ENCODE data around the gene SORT1. TPM values are rescaled to one million over a fixed set of nuclear protein-coding genes. Genes with fewer than 3 reads are reported as not detected.

The SORT1 gene
- total RNA-seq, 6 experiments from 2014 or later: 3.2 to 30.3 (median 13.7) TPM

DNA sequence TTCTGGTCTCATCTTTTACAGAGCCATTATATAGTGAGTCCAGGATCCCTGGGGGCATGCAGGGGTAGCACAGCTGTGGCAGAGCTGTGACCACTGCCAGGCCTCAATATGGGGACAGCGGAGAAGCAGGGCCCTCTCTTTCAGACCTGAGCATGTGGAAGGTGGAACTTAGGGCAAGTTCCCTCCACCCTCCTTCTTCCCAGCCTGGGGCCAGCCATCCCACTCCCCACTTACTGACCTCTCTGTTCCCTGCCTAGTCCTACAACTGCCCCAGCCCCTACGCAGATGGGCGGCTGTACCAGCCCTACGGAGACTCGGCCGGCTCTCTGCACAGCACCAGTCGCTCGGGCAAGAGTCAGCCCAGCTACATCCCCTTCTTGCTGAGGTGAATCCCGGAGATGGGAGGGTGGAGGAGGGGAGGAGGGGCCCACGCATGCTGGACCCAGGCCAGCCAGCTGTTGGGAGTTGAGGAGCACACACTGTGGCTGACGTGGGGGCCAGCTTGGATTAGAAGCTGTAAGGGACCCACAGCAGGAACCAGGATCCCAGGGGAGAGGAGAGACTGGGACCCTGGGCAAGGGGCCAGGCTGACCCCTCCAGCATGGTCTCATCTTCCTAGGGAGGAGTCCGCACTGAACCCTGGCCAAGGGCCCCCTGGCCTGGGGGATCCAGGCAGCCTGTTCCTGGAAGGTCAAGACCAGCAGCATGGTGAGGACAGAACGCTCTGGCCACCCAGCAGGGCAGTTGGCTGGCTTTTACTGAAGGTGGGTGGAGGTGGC is 125.5 kb downstream of the SORT1 start:
- DNase-seq (peak in 1 of 3 donors; percentile 55), ATAC-seq (no peak)
- Histone ChIP-seq H3K27ac (no peak overlapping the region), H3K4me3 (no peak overlapping the region), H3K9me3 (no peaks in the 10 kb centered on the region), H3K4me1 (peaks cover 0 to 29% (median 8%) of the 10 kb centered on the region in 4 donors), H3K36me3 (no peaks in the 10 kb centered on the region), H3K27me3 (no peaks in the 10 kb centered on the region)
- 93% methylated on average over 3 of the region's 13 CpGs for WGBS (ENCODE audit: insufficient coverage, low coverage, low lambda C conversion rate, missing lambda C conversion rate)
- intact Hi-C loops (cut with DNase I): no loop called here
- TF ChIP-seq, protein P1, sequence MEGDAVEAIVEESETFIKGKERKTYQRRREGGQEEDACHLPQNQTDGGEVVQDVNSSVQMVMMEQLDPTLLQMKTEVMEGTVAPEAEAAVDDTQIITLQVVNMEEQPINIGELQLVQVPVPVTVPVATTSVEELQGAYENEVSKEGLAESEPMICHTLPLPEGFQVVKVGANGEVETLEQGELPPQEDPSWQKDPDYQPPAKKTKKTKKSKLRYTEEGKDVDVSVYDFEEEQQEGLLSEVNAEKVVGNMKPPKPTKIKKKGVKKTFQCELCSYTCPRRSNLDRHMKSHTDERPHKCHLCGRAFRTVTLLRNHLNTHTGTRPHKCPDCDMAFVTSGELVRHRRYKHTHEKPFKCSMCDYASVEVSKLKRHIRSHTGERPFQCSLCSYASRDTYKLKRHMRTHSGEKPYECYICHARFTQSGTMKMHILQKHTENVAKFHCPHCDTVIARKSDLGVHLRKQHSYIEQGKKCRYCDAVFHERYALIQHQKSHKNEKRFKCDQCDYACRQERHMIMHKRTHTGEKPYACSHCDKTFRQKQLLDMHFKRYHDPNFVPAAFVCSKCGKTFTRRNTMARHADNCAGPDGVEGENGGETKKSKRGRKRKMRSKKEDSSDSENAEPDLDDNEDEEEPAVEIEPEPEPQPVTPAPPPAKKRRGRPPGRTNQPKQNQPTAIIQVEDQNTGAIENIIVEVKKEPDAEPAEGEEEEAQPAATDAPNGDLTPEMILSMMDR (IDR thresholded peaks at IDR 0.05): no peak
- no peak for TF ChIP-seq POLR2A (IDR thresholded peaks at IDR 0.05)

DNA sequence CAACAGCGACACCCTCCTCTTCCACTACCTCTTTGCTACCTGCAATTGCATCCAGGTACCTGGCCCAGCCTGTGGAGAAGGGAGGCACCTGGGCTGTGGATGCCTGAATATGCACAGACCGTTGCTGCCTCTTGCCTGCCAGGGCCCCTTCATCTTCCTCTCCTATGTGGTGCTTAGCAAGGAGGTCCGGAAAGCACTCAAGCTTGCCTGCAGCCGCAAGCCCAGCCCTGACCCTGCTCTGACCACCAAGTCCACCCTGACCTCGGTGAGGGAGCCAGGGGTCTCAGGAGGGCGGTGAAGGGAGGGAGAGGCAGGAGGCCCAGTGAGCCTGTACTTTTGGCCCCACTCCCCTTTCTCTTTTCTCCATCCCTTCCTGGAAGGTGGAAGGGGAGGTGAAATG is 126.3 kb downstream of the SORT1 start:
- TF ChIP-seq POLR2A (IDR thresholded peaks at IDR 0.05): no peak
- TF ChIP-seq, protein P1 (IDR thresholded peaks at IDR 0.05): no peak
- WGBS (ENCODE audit: insufficient coverage, low coverage, low lambda C conversion rate, missing lambda C conversion rate): 80% methylated on average over 1 of the region's 6 CpGs
- intact Hi-C loops (cut with DNase I): no loop called here
- no peaks in the 10 kb centered on the region for H3K27me3 ChIP-seq
- ATAC-seq: no peak
- peak in 1 of 3 donors; percentile 33 for DNase-seq
- H3K27ac ChIP-seq: no peak overlapping the region
- H3K9me3 ChIP-seq: no peaks in the 10 kb centered on the region
- H3K4me3 ChIP-seq: no peak overlapping the region
- H3K36me3 ChIP-seq: no peaks in the 10 kb centered on the region
- H3K4me1 ChIP-seq: peaks cover 0 to 21% (median 5%) of the 10 kb centered on the region in 4 donors

DNA sequence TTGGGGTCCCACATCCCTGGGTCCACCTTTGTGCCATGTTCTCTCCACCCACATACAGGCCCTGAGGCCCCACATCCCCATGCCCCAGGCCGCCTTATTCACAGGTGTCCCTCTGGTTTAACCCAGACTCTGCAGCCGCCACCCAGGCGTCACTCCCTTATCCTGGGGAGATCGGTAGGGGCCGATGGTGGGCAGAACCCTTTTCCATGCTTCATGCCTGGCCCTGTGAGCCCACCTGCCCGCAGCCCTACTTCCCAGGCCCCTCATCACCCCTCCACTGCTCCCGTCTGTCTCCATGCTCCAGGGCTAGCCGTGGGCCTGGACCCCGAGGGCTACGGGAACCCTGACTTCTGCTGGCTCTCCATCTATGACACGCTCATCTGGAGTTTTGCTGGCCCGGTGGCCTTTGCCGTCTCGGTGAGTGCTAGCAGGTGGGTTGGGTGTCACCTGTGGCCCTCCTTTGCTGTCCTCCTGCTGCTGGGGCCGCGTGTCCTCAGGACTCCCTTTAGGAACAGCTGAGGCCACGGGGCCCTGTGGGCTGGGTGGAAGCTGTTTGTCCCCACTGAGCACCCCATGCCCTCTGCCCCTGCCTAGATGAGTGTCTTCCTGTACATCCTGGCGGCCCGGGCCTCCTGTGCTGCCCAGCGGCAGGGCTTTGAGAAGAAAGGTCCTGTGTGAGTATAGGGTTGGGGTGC is 126.9 kb downstream of the SORT1 start:
- Histone ChIP-seq H3K9me3 (no peaks in the 10 kb centered on the region), H3K27me3 (no peaks in the 10 kb centered on the region), H3K27ac (no peak overlapping the region), H3K36me3 (no peaks in the 10 kb centered on the region), H3K4me1 (peaks cover 0 to 14% (median 5%) of the 10 kb centered on the region in 4 donors), H3K4me3 (no peak overlapping the region)
- intact Hi-C loops (cut with DNase I): no loop called here
- WGBS (ENCODE audit: insufficient coverage, low coverage, low lambda C conversion rate, missing lambda C conversion rate): 91% methylated on average over 4 of the region's 20 CpGs
- DNase-seq: no peak
- ATAC-seq: no peak
- TF ChIP-seq, protein P1 (IDR thresholded peaks at IDR 0.05): no peak
- no peak for TF ChIP-seq POLR2A (IDR thresholded peaks at IDR 0.05)

DNA sequence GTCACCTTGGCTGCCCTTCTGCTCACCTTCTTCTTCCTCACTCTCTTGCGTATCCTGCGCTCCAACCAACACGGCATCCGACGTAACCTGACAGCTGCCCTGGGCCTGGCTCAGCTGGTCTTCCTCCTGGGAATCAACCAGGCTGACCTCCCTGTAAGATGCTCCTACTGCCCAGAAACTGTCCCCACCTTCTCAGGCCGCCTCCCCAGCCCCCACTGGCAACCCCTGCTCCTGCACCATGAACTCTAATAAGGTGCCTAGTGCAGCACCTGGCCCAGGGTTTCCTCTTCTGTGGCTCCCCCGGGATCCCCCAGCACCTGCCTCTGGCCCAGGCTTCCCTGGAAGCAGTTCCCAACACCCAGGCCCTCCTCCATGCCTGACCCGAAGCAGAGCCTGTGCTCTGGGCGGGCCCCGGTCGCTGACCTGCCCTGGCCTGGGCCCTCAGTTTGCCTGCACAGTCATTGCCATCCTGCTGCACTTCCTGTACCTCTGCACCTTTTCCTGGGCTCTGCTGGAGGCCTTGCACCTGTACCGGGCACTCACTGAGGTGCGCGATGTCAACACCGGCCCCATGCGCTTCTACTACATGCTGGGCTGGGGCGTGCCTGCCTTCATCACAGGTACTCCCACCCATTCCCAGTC is 127.6 kb downstream of the SORT1 start:
- H3K4me1 ChIP-seq: peaks cover 0 to 12% (median 4%) of the 10 kb centered on the region in 4 donors
- TF ChIP-seq, protein P1 (IDR thresholded peaks at IDR 0.05): no peak
- no peak for TF ChIP-seq POLR2A (IDR thresholded peaks at IDR 0.05)
- 78% methylated on average over 5 of the region's 17 CpGs for WGBS (ENCODE audit: insufficient coverage, low coverage, low lambda C conversion rate, missing lambda C conversion rate)
- H3K9me3 ChIP-seq: no peaks in the 10 kb centered on the region
- DNase-seq: peak in 1 of 3 donors; percentile 52
- H3K27me3 ChIP-seq: no peaks in the 10 kb centered on the region
- no peak overlapping the region for H3K27ac ChIP-seq
- H3K4me3 ChIP-seq: no peak overlapping the region
- intact Hi-C loops (cut with DNase I): no loop called here
- no peaks in the 10 kb centered on the region for H3K36me3 ChIP-seq
- peak in 1 of 4 donors; percentile 16 for ATAC-seq
